Tongue (tissue), 2 donors: ENCODE results near the gene GPC5. TPM values are rescaled to one million over a fixed set of nuclear protein-coding genes. Genes with fewer than 3 reads are reported as not detected.
A peak's percentile ranks its signal among the peaks of the same experiment; 100 is the strongest.

Experiments
- DNase-seq: peaks from one replicate; pipeline ENCODE4 v3.0.0-alpha.2; 2015
- total RNA-seq: library from RNA; depleted of rRNA; stranded (reverse); fragments of >200 nt; gene quantifications from one replicate; pipeline ENCODE4 v1.2.3, GENCODE V29; 2014

The GPC5 gene
- total RNA-seq, 1 donor from 2014 or later, result 5.4 TPM

DNA sequence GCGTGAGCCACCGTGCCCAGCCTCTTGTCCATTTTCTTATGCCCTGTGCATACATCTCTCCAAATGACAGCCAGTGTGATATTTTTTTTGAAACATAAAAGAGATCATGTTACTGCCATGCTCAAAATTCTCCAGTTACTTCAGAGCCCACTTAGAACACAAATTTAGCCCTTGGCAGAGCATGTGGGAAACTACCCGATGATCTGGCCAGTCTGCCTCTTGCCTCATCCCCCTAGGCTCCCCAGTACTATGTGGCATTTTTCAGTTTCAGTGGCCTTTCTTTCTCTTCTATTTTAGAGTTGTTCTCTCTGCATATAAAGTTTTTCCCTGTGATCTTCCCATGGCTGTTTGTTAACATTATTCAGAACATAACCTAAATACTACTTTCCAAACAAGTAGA, 323.0 kb downstream of the GPC5 start:
- peak; percentile 24 for DNase-seq

- peak; percentile 60 for DNase-seq
Measured at GRCh38 chr13:91722267-91722884, 324.0 kb downstream of the GPC5 start.

DNA sequence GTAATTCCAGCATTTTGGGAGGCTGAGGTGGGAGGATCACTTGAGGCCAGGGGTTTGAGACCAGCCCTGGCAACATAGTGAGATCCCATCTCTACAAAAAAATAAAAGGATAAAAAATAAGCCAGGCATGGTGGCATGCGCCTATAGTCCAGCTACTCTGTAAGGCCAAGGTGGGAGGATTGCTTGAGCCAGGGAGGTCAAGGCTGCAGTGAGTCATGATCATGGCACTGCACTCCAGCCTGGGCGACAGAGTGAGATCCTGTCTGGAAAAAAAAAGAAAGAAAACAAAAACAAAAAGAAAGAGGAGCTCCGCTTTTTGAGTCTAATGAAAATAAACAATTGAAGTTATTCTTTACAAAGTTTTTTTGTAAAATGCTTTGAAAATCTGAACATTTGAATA, 326.2 kb downstream of the GPC5 start:
- no peak for DNase-seq

DNA sequence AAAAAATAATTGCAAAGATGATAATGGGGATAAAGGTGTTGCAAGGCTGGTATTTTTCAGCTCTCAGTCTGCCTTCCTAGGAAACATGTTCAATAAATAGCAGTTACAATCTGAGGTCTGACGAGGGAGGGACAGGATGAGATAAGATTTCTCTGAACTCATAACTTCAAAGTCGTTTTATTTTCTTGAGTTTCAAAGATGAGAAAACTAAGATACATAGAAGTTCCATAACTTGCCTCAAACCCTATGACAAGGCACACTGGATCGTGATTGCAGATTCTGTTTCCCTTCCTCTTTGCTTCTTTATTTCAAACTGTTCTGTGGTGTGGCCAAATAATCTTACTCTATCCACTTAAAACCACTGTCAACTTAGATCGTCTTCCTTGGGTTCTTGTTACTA, 327.2 kb downstream of the GPC5 start:
- no peak for DNase-seq

- DNase-seq, result no peak
Measured at GRCh38 chr13:91726671-91727070, 328.2 kb downstream of the GPC5 start.

- no peak for DNase-seq
Measured at GRCh38 chr13:91729859-91730258, 331.4 kb downstream of the GPC5 start.

DNA sequence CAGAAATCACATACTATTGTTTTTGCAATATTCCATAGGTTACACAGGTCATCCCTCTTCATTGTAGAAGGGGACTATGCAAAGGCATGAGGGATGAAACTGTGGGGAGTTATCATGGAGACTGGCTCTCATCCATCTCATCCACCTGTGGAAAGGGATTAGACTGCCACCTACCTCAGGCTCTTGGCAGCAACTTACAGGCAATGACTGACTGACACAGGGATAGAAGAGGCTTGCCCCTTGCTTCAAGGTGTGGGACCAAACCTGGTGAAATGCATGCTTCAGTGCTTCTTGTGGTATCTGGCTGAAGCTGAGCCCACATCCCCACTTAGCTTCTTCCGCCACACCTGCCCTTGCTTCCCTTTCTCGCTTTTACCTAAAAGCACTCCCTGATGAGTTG, 341.3 kb downstream of the GPC5 start:
- DNase-seq, result no peak

GRCh38 chr13:91740756-91741155, 342.3 kb downstream of the GPC5 start:
- DNase-seq, result no peak

DNA sequence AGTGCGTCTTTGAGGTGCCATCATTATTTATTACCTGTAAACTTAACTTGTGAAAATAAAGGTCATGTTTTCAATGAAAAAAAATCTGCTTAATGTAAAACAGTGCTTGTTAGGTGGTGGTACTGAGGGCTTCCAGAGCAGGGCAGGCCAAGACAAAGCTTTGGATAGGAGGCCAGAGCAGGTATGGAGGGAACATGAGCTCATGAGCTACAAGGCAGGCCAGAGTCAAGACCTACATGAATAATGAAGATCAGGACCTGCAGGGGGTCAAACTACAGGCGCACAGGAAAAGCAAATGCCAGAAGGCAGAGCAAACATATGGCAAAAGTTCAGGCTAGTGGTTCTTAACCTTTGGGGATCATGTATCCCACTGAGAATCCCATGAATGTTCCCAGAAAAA, 343.5 kb downstream of the GPC5 start:
- no peak for DNase-seq

DNA sequence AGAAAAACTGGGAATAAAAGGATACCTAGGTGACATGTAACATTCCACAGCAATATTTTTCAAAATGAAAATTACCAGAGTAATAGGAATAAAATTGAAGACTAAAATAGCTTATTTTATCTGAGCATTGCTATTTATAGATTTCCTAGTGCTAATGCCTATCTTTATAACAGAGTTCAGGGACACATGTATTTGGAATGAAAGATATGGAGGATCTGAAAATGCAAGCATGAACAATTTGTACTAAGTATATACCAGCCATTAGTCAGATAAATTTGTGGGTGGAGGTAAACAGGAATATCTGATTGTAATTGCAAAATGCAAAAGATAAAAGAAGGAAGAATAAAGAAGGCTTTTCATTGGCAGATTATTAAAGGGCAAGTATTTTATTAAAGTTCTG, 345.9 kb downstream of the GPC5 start:
- DNase-seq, result no peak

DNA sequence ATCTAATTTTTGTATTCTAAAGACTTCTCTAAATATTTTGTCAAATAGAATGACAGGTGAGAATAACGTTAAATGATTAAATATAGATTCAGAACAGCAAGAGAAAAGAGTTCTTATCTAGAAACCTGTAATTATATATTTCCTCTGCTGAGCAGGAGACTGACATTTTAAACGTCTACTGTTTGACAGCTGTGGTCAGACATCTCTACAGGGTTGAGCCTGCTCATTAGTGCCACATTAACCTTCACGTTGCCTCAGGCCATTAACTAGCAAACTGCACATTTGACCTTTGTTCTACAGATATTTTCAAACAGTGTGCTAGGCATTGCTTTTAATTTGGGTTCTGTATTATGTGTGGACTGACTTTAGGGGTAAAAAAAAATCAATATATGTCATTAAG, 347.5 kb downstream of the GPC5 start:
- no peak for DNase-seq

GRCh38 chr13:91747186-91747585, 348.8 kb downstream of the GPC5 start:
- DNase-seq, result no peak

- no peak for DNase-seq
Measured at GRCh38 chr13:91748416-91749089, 350.1 kb downstream of the GPC5 start.

- DNase-seq, result no peak
Measured at GRCh38 chr13:91758724-91759123, 360.3 kb downstream of the GPC5 start.

DNA sequence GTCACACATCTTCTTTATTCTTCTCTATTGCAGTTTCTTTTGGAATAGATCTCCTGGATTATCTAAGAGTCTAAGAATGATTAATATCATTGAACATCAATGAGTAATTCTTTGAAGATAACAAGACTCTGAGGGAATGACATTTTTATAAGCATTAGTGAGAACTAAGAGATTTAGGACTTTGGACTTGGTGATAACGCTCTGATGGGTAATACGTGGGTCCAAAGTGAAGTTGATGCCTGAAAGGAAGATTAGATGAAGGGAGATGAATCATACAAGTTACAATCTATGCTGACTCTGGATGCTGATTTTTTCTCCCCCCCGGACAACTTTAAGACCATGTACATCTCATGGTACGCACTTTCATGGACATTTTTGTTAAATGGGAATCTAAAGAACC, 364.5 kb downstream of the GPC5 start:
- no peak for DNase-seq

DNA sequence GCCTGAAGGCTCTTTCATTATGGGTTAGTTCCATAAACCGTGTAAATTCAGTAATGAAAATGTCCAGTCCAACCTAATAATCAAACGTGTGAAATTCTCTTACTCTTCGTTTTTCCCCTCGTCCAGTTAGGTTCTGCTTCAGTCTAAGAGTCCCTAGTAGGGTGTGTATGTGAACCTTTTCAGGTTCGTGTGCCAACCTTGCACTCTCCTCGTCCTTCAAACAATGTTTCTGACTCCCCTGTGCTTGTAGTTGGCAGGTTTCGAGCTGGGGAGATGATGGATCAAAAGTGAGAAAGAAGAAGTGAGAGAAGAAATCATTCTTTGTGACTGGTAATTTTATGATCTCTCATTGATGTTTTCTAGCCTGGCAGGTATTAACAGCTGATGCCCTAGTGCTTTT, 366.1 kb downstream of the GPC5 start:
- no peak for DNase-seq

- no peak for DNase-seq
Measured at GRCh38 chr13:91767651-91768050, 369.2 kb downstream of the GPC5 start.

- no peak for DNase-seq
Measured at GRCh38 chr13:91768746-91769145, 370.3 kb downstream of the GPC5 start.

- DNase-seq, result no peak
Measured at GRCh38 chr13:91771229-91771628, 372.8 kb downstream of the GPC5 start.

DNA sequence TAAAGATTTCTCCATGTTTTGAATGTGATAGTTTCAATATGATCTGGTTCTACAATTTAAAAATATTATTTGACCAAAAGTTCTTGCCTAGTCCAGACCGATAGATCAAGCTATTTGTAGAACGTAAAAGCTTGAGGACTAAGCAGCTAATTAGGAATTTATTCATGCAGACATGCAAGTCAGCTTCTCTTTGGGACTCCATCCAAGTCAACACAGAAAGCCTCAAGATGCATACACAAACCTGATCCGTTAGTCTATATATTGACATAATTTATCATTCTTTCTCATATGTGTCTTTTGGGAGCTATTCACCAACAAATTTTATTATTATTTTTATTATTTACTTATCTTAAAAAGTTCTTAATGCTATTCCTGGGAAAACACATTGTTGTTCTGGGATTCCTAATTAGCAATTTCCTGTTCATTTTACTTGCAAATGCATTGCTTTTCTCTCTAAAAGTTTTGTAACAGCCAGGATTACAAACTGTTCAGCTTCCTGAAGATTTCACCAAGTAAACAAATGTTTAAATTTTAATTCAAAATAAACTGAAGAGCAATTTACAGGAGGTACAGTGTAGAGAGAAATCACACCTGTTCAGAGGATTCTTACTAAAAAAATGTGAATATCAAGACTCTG, 375.3 kb downstream of the GPC5 start:
- DNase-seq, result no peak

GRCh38 chr13:91774397-91774796, 376.0 kb downstream of the GPC5 start:
- no peak for DNase-seq

- DNase-seq, result no peak
Measured at GRCh38 chr13:91776611-91777193, 378.3 kb downstream of the GPC5 start.

DNA sequence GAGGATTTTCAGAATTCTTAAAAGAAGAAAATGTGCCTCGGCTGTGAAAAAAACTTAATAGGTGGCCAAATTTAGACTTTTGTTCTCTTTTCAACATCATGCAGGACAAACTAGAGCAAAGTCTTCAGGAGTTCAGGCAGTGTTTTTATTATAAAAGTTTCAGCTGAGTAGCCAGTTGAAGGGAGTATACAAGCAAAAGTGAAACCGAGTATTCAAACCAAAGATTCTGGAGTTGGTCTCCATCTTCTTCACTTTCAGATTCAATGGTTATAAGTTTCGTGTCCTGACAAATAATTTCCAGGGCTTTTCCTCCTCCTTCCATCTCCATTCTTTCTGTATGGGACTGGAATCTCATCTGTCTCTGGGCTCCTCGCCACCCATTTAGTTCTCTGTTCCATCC, 379.7 kb downstream of the GPC5 start:
- DNase-seq, result no peak
